GM23248 (cell line): ENCODE measurements around the gene WNK2.

Experiments
- EZH2 ChIP-seq: fragments of 200-600 bp; sonication (generic); IDR thresholded peaks from 2 replicates; pipeline ENCODE4 v1.6.1; 2018; ENCODE audit warnings: antibody characterized with exemption, mild to moderate bottlenecking; ENCODE audit not compliant: insufficient read depth, poor library complexity, severe bottlenecking
- EZH2phosphoT487 ChIP-seq: fragments of 200-600 bp; sonication (generic); IDR thresholded peaks from 2 replicates; pipeline ENCODE4 v1.6.1; 2018; ENCODE audit warnings: antibody characterized with exemption, moderate library complexity, mild to moderate bottlenecking, low read depth; ENCODE audit not compliant: insufficient read depth

GRCh38 chr9:93190656-93191353 is 6.9 kb downstream of the WNK2 start:
- TF ChIP-seq EZH2 (no peak), EZH2phosphoT487 (no peak)
